NB4 (cell line): Measurements from ENCODE around the gene SIGLEC12.

ENCODE experiments used
- CTCF ChIP-seq: IDR thresholded peaks from one replicate; pipeline ENCODE4 v1.5.1; 2012; ENCODE audit warnings: low read depth, low read length
- POLR2A ChIP-seq: IDR thresholded peaks from 2 replicates; pipeline ENCODE4 v1.6.1; 2011; ENCODE audit warnings: mild to moderate bottlenecking; ENCODE audit not compliant: insufficient read length; ENCODE audit errors: extremely low read depth

GRCh38 chr19:51457351-51458013, 44.1 kb downstream of the SIGLEC12 start:
- TF ChIP-seq CTCF (no peak), POLR2A (no peak)
